NK-92 (cell line): ENCODE results near the gene STK35.

ENCODE experiments used
- DNase-seq: peaks from one replicate; lab custom pipeline; 2025; ENCODE audit not compliant: unreplicated experiment; lab: John Stamatoyannopoulos, UW

Gene STK35

GRCh38 chr20:2101057-2101864 lies at the start of gene STK35:
Gene STK35 (plus strand): TSS chr20:2101827. CDS start chr20:2101882, 55 bp downstream.
- DNase-seq: no peak

- no peak for DNase-seq
Observed at GRCh38 chr20:2051946-2052345, 49.7 kb upstream of the STK35 start.

- DNase-seq: no peak
Observed at GRCh38 chr20:2052741-2053140, 48.9 kb upstream of the STK35 start.

GRCh38 chr20:2053615-2054014 lies 48.0 kb upstream of the STK35 start:
- no peak for DNase-seq

- no peak for DNase-seq
Observed at GRCh38 chr20:2054911-2055310, 46.7 kb upstream of the STK35 start.

GRCh38 chr20:2059411-2059810 lies 42.2 kb upstream of the STK35 start:
- DNase-seq: no peak

- DNase-seq: no peak
Observed at GRCh38 chr20:2065099-2065498, 36.5 kb upstream of the STK35 start.

GRCh38 chr20:2066461-2067122 lies 35.0 kb upstream of the STK35 start:
- no peak for DNase-seq

- DNase-seq: no peak
Observed at GRCh38 chr20:2080532-2081224, 20.9 kb upstream of the STK35 start.

- DNase-seq: no peak
Observed at GRCh38 chr20:2084703-2085102, 16.9 kb upstream of the STK35 start.

- no peak for DNase-seq
Observed at GRCh38 chr20:2086177-2086979, 15.2 kb upstream of the STK35 start.

- no peak for DNase-seq
Observed at GRCh38 chr20:2086980-2087377, 14.6 kb upstream of the STK35 start.

- no peak for DNase-seq
Observed at GRCh38 chr20:2088891-2089290, 12.7 kb upstream of the STK35 start.

- no peak for DNase-seq
Observed at GRCh38 chr20:2089447-2089846, 12.2 kb upstream of the STK35 start.

- DNase-seq: no peak
Observed at GRCh38 chr20:2093159-2093781, 8.4 kb upstream of the STK35 start.

- DNase-seq: no peak
Observed at GRCh38 chr20:2093883-2094282, 7.7 kb upstream of the STK35 start.

GRCh38 chr20:2101865-2102584 lies 398 bp downstream of the STK35 start:
- peak; percentile 52 for DNase-seq

- DNase-seq: no peak
Observed at GRCh38 chr20:2102585-2103460, 1.2 kb downstream of the STK35 start.
